AG04450 (cell line): Measurements from ENCODE around the gene MAP7. TPM values are rescaled to one million over a fixed set of nuclear protein-coding genes. Genes with fewer than 3 reads are reported as not detected.

Experiments used
- CTCF ChIA-PET: fragments of 300-600, 350-600 bp; formaldehyde crosslinking; extraction: SDS; loops from one replicate; lab custom pipeline; 2022; ENCODE audit warnings: antibody characterized with exemption, inconsistent platforms; lab: Charles Lee
- POLR2A ChIA-PET: fragments of 350-600 bp; formaldehyde crosslinking; extraction: SDS; loops from one replicate; lab custom pipeline; 2021; ENCODE audit warnings: antibody characterized with exemption, inconsistent platforms; lab: Yijun Ruan, JAX
- DNase-seq: peaks from one replicate; pipeline ENCODE4 v3.0.0-alpha.2; 2011; ENCODE audit warnings: low read depth, low spot score
- H3K27ac ChIP-seq: one replicate; pipeline ENCODE4 v1.5.1; 2012; ENCODE audit warnings: low read depth, low read length, control low read depth
- H3K27me3 ChIP-seq: one replicate; pipeline ENCODE4 v1.6.0; 2012; ENCODE audit warnings: low read length; ENCODE audit not compliant: control insufficient read depth, insufficient read depth
- H3K4me3 ChIP-seq: 2 replicates; pipeline ENCODE4 v1.5.1; 2011; ENCODE audit warnings: mild to moderate bottlenecking, low read depth, low read length, control low read depth
- H3K9me3 ChIP-seq: 2 replicates; pipeline ENCODE4 v1.5.1; 2012; ENCODE audit warnings: low read length; ENCODE audit not compliant: control insufficient read depth, insufficient read depth
- polyA plus RNA-seq: library from polyadenylated mRNA; depleted of rRNA; stranded (reverse); fragments of >200 nt; gene quantifications from 2 replicates; pipeline ENCODE4 v1.2.3, GENCODE V29; 2011
- TF ChIP-seq, protein P1 (sequence below): IDR thresholded peaks from 2 replicates; pipeline ENCODE4 v1.5.1; 2011; ENCODE audit warnings: low read depth, low read length, control low read depth, inconsistent platforms

The MAP7 gene
- polyA plus RNA-seq, 1 experiment: 0.30 TPM

DNA sequence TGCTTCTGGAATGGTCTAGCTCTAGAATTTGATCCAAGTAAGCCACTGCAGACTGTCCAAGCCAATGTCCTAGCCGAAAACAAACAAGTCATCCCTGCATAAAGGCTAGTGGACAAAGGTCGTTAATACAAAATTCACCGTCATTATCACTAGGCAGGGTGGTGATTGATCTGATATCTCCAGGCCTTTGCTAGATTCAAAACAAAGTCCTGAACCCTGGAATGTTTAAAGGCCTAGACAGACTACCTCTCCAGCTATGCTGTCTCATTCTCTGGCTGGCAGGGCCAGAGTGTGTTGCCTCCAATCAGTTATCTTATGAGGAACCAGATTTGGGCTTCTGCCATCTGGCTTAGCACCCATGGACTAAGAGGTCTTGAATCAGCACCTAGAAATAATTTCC lies 38.3 kb downstream of the MAP7 start:
- POLR2A ChIA-PET: no interaction called here
- H3K27ac ChIP-seq: no peak overlapping the region
- TF ChIP-seq, protein P1, sequence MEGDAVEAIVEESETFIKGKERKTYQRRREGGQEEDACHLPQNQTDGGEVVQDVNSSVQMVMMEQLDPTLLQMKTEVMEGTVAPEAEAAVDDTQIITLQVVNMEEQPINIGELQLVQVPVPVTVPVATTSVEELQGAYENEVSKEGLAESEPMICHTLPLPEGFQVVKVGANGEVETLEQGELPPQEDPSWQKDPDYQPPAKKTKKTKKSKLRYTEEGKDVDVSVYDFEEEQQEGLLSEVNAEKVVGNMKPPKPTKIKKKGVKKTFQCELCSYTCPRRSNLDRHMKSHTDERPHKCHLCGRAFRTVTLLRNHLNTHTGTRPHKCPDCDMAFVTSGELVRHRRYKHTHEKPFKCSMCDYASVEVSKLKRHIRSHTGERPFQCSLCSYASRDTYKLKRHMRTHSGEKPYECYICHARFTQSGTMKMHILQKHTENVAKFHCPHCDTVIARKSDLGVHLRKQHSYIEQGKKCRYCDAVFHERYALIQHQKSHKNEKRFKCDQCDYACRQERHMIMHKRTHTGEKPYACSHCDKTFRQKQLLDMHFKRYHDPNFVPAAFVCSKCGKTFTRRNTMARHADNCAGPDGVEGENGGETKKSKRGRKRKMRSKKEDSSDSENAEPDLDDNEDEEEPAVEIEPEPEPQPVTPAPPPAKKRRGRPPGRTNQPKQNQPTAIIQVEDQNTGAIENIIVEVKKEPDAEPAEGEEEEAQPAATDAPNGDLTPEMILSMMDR: no peak
- no peak for DNase-seq
- H3K27me3 ChIP-seq: peaks cover 7% of the 10 kb centered on the region
- CTCF ChIA-PET: no interaction called here
- no peak overlapping the region for H3K4me3 ChIP-seq
- H3K9me3 ChIP-seq: no peaks in the 10 kb centered on the region

DNA sequence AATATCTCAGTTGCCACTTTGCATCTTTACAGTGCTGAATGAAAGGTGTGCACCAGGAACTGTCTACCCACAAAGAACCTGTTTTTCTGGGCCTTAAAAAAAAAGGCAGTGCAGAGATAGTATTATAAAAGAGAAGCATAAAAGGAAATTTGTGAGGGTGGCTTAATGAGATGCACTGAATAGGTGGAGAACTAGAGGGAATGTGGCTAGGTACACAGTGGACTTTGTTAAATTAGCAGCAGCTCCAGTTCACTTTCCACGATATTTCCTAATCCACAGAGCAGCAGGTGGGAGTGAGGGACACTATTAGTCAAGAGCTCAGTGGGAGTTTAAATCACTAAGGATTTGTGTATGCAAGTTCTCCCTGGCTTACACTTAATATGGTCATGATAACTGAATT lies 38.8 kb downstream of the MAP7 start:
- Histone ChIP-seq H3K9me3 (no peaks in the 10 kb centered on the region), H3K27me3 (peaks cover 7% of the 10 kb centered on the region), H3K27ac (no peak overlapping the region), H3K4me3 (no peak overlapping the region)
- CTCF ChIA-PET: no interaction called here
- no peak for DNase-seq
- TF ChIP-seq, protein P1: no peak
- POLR2A ChIA-PET: no interaction called here

- ChIA-PET CTCF (interaction anchor here (0.6 kb wide), 1 partner anchor 21 kb away, joined by 4 read pairs; no protein-coding TSS in a partner anchor), POLR2A (no interaction called here)
- Histone ChIP-seq H3K9me3 (no peaks in the 10 kb centered on the region), H3K4me3 (no peak overlapping the region), H3K27ac (no peak overlapping the region), H3K27me3 (peaks cover 7% of the 10 kb centered on the region)
- DNase-seq: no peak
- TF ChIP-seq, protein P1: no peak
Observed at GRCh38 chr6:136510782-136511181, 39.4 kb downstream of the MAP7 start.

GRCh38 chr6:136510299-136510698 lies 39.9 kb downstream of the MAP7 start:
- Histone ChIP-seq H3K27me3 (peaks cover 4% of the 10 kb centered on the region), H3K27ac (no peak overlapping the region), H3K9me3 (no peaks in the 10 kb centered on the region), H3K4me3 (no peak overlapping the region)
- CTCF ChIA-PET: interaction anchor here (0.6 kb wide), 1 partner anchor 21 kb away, joined by 4 read pairs; no protein-coding TSS in a partner anchor
- TF ChIP-seq, protein P1: no peak
- POLR2A ChIA-PET: no interaction called here
- no peak for DNase-seq

- no peak overlapping the region for H3K4me3 ChIP-seq
- H3K27ac ChIP-seq: no peak overlapping the region
- no peak for DNase-seq
- peaks cover 4% of the 10 kb centered on the region for H3K27me3 ChIP-seq
- no peaks in the 10 kb centered on the region for H3K9me3 ChIP-seq
- CTCF ChIA-PET: no interaction called here
- TF ChIP-seq, protein P1: no peak
- POLR2A ChIA-PET: no interaction called here
Observed at GRCh38 chr6:136508725-136509392, 41.4 kb downstream of the MAP7 start.
